ENCODE data around the gene ZSWIM9. TPM values are rescaled to one million over a fixed set of nuclear protein-coding genes. Genes with fewer than 3 reads are reported as not detected.

ZSWIM9 gene
- 10.7 TPM for total RNA-seq

DNA sequence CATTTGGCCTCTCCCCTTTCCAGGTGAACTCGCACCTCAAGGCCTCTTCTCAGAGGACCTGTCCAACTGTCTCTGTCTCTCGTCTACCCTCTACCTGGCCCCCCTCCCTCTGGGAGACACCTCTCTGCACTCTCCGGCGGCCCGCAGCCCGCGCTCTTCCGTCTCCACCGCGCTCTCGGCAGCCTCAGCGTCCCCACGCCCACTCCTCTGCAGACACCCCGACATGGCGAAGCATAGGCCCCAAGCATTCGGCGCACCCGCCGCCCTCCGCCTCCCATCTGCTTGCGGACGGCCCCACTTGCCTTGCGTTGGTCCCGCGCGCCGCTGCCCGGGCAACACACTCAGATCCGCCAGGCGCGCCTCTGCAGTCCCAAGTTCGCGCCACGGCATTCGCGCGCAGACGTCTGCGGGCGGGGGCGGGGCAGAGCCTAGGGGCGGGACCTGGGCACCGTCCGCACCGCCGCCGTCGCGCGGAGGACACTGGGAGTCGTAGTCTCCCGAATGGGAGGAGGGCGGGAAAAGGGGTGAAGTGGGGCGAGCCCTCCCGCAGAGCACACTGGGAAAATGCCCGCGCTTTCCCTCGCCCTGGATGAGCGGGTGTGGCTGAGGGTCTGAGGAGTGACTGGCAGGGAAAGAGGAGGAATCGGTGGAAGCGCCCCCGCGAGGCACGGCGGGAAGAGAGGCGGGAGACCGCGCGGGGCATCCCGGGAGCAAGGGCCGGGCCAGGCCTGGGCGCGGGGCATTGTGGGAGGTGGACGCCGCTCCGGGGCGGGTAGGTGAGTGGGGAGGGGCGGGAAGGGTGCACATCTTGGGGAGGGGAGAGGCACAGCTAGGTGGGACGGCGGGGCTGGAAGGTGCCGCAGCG, at the start of gene ZSWIM9, which contains the start of gene LIG1:
Gene ZSWIM9 (plus strand): TSS at position 742 of the 865 bp plus-strand sequence. CDS start 1,123 bp downstream, outside the sequence.
Gene LIG1 (minus strand): TSS at position 406 of the 865 bp plus-strand sequence. CDS start 4,778 bp downstream, outside the sequence.
- intact Hi-C loops (cut with DNase I), result no loop called here
- peak; percentile 94 for DNase-seq (ENCODE audit: low spot score)
- ATAC-seq, result peak; percentile 98

DNA sequence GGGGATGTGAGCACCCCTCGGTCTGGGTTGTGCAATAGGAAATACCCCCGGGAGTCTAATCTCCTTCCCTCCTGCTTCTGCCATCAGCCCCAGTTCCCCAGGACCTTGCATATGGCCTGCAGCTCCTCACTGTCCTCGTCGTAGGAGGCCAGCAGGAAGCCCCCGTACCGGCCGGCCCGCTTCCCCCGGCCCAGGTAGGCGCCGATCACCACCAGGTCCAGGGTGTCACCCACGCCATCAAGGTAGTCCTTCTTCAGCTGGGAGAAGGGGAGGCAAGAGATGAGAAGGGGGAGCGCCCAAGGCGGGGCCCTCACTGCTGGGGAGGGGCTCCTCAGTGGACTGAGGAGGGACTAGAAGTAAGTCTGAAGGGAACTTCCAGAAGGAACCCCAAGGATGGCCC, 49.4 kb upstream of the ZSWIM9 start:
- intact Hi-C loops (cut with DNase I), result no loop called here
- ATAC-seq (no peak), DNase-seq (ENCODE audit: low spot score) (no peak)

DNA sequence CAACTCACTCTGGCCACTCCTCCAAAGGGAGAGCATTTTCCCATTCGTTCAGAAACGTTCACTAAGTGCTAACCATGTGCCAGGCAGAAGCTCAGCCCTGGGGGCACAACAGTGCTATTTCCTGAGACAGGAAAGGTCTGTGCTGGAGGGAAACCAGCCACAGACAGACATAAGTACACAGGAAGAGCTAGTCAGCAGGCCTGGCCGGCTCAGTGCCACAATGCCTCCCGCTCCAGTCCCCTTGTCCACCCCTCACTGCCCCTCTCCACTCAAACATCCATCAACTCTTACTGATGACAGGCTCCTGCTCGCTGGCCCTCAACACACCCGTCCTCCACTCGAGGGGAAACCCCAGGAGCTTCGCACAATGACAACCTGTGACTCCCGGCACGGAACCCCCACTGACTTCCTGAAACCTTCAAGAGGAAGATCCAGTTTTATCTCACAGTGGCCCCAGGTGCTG, 48.5 kb upstream of the ZSWIM9 start:
- ATAC-seq, result peak; percentile 30
- DNase-seq (ENCODE audit: low spot score), result no peak
- intact Hi-C loops (cut with DNase I), result no loop called here

DNA sequence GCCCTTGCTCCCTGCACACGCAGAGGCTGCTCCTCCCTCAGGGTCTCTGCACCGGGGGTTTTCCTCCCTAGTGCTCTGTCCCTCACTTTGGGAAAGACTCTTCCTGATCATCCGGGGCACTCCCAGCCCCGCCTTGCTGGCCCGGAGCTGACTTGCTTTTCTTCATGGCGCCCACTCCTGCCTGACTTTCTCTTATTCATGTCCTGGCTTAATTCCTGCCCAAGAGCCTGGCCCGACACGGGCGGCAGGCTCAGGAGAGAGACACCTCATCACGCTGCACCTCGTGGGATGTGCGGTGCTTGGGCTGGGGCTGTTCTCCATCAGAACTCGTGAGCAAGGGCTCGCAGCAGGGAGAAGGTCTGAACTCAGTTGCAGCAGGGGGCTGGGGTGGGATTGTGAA, 48.1 kb upstream of the ZSWIM9 start:
- ATAC-seq (peak; percentile 17), DNase-seq (ENCODE audit: low spot score) (no peak)
- intact Hi-C loops (cut with DNase I), result no loop called here

DNA sequence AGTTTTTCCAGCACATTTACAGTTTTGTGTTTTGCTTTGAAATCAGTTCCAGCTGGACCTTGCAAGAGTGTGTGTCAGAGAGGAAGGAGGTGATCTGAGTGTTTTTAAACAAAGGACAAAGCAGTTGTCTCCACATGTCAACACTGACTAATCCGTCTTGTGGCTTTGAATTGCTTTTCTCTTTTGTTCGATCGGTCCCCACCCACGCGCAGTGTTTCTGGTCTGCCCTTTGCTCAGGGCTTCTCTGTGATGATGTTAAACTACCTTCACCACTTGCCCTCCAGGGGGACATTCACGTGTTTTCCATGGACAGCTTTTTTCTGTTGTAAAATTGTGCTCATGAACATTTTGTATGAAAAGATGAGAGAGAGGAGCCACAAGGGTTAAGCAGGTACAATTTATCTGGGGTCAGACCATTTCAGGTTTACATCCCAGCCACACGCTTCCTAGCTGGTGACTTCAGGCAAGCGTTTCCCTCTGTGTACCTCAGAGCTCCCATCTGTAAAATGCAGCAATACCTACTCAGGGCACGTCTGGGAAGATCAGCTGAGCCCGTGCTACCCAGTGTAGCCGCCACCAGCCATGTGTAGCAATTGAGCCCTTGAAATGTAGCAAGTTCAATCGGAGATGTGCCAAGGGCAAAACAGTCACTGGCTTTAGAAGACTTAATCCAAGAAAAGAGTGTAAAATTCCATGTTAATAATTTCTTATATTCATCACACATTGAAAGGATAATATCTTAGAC, 46.4 kb upstream of the ZSWIM9 start:
- intact Hi-C loops (cut with DNase I), result no loop called here
- DNase-seq (ENCODE audit: low spot score), result no peak
- ATAC-seq, result no peak

DNA sequence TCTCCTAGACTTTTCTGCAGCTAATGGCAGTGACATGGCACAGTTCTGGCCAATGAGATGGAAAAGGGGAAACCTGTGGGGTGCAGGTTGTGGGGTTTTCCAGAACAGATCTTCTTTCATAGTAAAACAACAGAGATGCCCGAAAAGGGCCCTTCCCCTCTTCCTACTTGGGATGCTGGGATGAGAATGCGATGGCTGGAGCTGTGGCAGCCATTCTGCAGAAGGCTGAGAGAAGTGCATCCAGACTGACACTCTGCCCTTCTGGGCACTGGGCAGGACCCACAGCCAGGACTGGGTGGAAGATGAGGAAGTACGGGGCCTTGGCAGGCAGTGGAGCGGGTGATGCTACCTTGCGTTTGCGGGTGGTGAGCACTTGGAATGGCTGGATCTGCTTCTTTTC, 42.9 kb upstream of the ZSWIM9 start:
- ATAC-seq (no peak), DNase-seq (ENCODE audit: low spot score) (no peak)
- intact Hi-C loops (cut with DNase I), result no loop called here

DNA sequence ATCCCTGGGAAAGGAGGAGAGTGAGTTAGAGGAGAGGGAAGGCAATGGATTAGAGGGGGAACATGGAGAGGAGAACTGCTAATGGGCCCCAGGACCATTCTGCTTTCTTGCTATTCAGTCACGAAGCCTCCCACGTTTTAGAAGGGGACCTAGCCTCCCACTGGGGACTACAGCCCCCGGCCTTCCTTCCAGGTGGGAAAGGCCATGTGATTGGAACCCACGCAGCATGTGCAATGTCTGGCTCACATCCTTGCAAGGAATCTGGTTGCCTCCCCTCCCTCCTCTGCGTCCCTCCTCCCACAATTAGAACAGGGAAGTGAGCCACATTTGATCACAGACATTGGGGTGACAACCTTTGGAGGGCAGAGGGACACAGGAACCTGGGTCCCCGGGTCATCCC, 37.4 kb upstream of the ZSWIM9 start:
- intact Hi-C loops (cut with DNase I), result no loop called here
- ATAC-seq (no peak), DNase-seq (ENCODE audit: low spot score) (no peak)

DNA sequence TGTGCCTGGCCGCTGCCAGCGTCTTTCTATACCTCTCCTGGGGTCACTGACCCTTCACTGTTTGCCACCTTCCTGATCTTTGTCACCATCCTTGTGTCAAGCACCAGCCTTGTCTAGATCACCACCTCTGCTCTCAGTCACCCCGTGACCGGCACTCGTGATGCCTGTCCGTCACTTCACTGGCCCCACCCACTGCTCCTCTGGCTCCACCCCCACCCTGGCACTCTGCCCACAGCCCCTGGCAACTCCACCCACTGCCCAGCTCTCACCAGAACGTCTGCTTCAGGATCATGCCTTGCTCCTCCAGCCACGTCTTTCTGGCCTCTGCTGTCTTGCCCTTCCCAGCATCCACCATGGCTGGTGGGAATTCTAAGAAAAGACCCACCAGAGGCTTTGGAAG, 35.1 kb upstream of the ZSWIM9 start:
- DNase-seq (ENCODE audit: low spot score) (no peak), ATAC-seq (no peak)
- intact Hi-C loops (cut with DNase I), result no loop called here

DNA sequence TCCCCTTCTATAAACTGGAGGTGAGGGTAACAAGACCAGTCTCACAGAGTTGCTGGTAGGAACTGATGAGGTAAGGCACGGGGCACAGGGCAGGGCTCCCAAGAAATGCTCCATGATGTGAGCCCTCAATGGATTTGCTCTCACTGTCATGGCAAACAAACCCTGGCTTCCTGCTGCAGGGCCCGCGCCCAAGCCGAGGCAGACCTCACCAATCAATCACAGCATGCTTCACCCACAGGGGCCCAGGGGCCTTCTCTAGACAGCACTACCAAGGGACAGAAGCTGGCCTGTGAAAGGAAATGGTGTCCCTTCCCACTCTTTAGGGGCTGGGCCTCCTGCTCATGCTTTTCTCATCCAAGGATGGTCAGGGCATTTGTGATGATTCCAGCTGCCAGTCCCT, 33.9 kb upstream of the ZSWIM9 start:
- no peak for ATAC-seq
- intact Hi-C loops (cut with DNase I), result no loop called here
- DNase-seq (ENCODE audit: low spot score), result no peak

DNA sequence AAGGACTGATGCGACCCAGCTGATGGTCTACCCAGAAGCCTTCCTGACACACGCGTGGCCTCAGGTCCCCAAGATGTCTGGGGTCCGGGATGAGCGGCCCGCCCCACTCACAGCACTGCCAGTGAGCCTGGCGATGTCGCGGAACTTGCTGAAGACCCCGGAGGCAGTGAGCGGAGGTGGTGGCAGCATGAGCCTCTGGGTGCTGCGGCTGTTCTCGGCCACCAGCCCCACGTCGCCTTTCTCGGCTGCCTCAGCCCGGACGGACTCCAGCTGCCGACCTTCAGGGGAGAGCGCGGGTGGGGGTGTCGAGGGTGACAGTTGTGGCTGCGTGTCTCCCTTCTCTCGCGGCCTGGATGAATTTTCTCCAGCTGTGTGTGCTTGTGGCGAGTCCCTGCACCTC, 33.1 kb upstream of the ZSWIM9 start:
- DNase-seq (ENCODE audit: low spot score) (no peak), ATAC-seq (no peak)
- intact Hi-C loops (cut with DNase I), result no loop called here

DNA sequence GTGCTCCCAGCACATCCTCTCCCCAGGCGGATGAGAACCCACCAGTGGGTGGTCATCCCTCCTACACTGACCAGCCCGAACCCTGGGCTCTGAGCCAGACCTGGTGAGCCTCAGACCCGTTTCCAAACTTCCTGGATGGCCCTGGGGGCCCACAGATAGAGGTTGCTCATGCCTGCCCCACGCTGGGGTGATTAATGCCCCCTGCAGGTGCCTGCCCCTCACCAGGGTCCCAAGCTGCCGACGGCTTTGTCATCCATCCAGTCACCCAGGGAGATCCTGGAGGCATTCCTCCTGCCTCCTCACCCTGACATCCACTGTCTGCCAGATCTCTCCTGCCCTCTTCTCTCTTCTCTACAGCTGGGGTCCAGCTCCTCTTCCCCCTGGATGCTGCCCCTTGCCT, 31.4 kb upstream of the ZSWIM9 start:
- no peak for DNase-seq (ENCODE audit: low spot score)
- intact Hi-C loops (cut with DNase I), result no loop called here
- ATAC-seq, result no peak

DNA sequence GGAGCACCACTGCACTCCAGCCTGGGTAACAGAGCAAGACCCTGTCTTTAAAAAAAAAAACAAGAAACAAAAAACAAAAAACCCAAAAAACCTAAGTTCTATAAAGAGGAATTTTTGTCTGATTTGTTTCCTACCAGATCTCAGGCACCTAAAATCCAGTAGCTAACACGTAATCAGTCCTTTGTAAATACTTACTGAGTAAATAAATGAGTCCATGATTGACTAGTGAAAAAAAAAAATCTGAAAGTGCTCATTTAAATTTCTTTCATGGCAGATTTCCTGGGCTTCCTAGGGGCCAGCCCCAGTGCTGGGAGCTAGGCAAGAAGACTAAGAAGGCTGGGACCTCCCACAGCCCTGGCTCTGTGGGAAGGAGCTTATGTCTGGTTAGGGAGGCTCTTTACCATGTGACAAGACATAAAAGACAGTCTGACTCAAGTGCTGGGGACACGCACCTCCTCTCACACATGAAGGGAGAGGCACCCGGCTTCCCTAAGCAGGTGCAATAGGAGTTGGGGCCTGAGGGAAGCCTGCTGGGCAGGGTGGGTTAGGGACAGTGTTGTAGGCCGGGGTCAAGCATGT, 22.8 kb upstream of the ZSWIM9 start:
- DNase-seq (ENCODE audit: low spot score) (no peak), ATAC-seq (no peak)
- intact Hi-C loops (cut with DNase I), result no loop called here

DNA sequence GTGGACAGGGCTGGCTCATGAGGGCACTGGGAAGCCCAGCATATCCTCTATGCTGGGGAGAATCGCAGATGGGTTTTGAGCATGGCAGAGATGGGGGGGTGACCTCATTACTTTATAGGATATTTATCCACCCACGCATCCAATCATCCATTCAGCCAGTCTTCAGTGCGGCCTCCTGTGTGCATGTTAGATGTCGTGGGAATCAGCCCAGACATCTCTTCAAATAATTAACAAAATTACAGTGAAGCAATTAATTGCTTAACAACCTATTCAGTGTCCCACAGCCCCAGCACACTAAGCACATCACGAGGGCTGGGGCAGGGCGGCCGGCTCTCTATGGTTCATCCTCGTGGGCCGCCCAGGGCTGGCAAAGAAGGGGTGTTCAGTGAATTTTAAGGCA, 21.9 kb upstream of the ZSWIM9 start:
- DNase-seq (ENCODE audit: low spot score) (no peak), ATAC-seq (no peak)
- intact Hi-C loops (cut with DNase I), result no loop called here

DNA sequence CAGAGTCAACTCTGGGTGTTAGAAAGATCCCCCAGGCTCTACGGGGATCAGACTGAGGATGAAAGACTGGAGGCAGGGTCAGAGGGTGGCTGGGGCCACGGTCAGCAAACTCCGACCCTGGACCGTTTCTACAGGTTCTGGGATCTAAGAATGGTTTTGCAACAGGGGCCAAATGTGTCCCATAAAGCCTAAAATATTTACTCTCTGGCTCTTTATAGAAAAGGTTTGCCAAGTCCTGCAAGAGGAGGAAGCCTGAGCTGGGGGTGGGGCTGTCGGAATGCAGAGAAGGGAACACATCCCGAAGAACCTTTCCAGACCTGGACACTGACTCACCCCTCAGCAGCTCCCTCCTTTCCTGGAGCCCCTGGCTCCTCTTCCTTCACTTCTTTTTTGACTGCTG, 21.1 kb upstream of the ZSWIM9 start:
- ATAC-seq (no peak), DNase-seq (ENCODE audit: low spot score) (no peak)
- intact Hi-C loops (cut with DNase I), result no loop called here

DNA sequence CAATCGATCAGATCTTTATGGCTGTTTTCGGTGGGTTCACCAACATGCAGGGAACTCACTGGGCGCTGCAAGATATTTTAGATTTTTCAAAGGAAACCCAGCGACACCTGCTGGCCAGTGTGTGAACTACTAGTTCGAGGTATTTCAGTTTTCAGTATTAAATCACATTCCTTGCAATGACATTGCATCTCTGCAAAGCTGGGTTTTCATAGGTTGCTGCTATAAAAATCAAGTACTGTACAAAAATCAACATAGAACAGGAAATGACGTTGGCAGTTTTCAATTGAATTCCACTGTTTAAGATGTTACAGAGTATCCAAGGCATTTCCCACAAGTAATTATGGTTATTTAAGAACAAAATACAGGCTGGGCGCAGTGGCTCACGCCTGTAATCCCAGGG, 17.9 kb upstream of the ZSWIM9 start:
- ATAC-seq (peak; percentile 53), DNase-seq (ENCODE audit: low spot score) (peak; percentile 81)
- intact Hi-C loops (cut with DNase I), result loop anchor here (5.0 kb wide), 1 partner anchor 45 kb away; no protein-coding TSS in a partner anchor

DNA sequence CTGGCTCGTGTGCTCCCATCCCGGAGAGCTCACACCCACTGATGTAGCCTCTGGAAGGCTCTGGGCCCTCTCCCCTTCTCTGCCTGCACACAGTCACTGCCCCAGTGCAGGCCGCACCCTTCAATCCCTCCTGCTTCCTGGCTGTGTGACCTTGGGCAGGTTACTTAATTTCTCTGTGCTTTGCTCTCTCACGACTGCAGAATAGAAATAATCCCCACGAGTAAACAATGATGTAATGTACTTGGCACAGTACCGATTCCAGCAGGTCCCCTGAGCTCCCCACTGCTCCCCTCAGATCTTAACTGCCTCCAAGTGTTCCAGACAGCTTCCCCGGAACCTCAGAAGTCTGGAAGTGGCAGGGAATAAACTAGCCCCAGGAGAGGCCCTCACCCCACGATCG, 16.5 kb upstream of the ZSWIM9 start:
- ATAC-seq, result no peak
- DNase-seq (ENCODE audit: low spot score), result no peak
- intact Hi-C loops (cut with DNase I), result loop anchor here (5.0 kb wide), 1 partner anchor 47 kb away; no protein-coding TSS in a partner anchor

DNA sequence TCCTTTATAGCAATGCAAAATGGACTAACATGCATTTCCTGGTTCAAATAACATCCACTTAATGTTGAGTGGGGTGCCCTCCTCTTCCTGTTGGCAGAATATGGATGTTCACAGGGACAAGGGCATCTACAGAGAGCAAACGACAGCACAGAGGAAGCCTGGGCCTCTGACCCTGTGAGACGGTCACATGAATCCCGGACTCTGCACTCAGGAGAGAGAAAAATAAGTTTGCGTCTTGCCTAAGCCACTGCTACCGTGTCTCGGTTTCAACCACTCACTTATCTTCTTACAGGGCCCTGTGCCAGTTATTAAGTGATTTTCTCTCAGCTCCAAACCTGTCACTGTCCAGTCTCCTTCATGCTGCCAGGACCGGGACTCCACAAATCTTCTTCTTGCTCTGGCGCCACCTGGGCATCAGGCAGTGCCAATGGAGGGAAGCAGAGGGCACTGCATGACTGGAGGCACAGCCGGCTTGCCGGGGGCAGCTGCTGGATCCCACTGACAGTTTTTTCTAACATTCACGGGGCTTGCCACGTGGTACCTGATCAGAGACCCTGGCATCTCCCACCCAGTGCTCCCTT, 12.2 kb upstream of the ZSWIM9 start:
- DNase-seq (ENCODE audit: low spot score), result no peak
- intact Hi-C loops (cut with DNase I), result no loop called here
- ATAC-seq, result no peak

DNA sequence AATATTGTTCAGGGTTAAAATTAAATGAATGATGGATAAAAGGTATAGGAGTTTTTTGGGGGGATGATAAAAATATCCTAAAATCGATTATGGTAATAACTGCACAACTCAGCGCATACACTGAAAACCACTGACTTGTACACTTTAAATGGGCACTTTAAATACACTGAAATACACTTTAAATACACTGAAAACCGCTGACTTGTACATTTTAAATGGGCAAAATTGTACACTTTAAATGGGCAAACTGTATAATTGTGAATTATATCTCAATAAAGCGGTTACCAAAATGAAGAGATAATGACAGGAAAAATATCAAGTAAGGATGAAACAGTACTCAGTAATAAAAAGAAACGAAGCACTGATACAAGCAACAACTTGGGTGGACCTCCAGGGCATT, 1.8 kb upstream of the ZSWIM9 start:
- intact Hi-C loops (cut with DNase I), result no loop called here
- ATAC-seq (no peak), DNase-seq (ENCODE audit: low spot score) (no peak)

DNA sequence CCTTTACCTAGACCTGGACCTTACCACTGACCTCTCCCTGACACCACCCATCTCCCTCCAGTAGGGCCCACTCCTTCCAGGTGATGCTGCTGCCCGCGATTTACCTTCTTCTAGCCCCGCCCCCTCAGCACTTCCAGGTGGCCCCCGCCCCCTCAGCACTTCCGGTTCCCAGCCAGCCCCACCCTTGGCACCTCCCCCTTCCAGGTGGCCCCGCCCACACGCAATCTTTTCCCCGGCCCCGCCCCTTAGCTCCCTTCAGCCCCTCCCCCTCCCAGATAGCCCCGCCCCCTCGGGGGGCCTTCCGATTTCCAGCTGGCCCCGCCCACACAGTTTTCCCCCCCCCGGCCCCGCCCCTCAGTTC, 922 bp upstream of the ZSWIM9 start:
- DNase-seq (ENCODE audit: low spot score) (peak; percentile 85), ATAC-seq (peak; percentile 41)
- intact Hi-C loops (cut with DNase I), result no loop called here

Data from sciatic nerve (tissue), 2 donors.